GM18873 (cell line): Measurements from ENCODE around the gene FNDC3B.
"Not testable (repeated sequence)": the region's sequence is repeated elsewhere in the genome, so short reads cannot be mapped to it uniquely, and the experiment has no call there.

Experiments
- ATAC-seq: cut with Tn5 transposase; IDR thresholded peaks from one replicate; pipeline ENCODE4 v1.9.1; 2021; ENCODE audit warnings: mild to moderate bottlenecking, moderate library complexity, moderate number of reproducible peaks; ENCODE audit not compliant: unreplicated experiment, low FRiP score

Gene FNDC3B

GRCh38 chr3:172039436-172040077 lies at the start of gene FNDC3B:
TSS of gene FNDC3B (plus strand) at chr3:172039578. CDS start at chr3:172112480, 72,902 bp downstream.
- ATAC-seq, result peak; percentile 60

GRCh38 chr3:171990239-171990638 lies 49.1 kb upstream of the FNDC3B start:
- ATAC-seq, result not testable (repeated sequence)

DNA sequence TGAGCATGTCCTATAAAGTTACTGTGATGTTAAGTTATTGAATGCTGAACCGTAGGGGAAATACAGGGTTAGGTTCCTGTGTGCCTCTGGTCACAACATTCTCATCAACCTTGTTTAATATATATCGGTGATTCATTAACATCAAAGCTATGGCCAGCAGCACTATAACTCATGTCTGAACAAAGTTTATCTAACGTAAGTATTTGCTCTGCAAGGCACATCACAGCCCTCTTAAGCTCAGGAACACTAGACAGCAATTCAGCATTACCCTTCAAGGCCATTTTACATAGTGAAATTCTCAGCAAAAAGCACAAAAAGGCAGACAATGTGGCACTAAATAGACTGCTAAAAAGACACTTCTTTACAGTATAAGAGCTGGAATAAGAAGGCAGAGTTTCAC lies 48.2 kb upstream of the FNDC3B start:
- no peak for ATAC-seq

GRCh38 chr3:171994646-171995428 lies 44.5 kb upstream of the FNDC3B start:
- ATAC-seq, result no peak

DNA sequence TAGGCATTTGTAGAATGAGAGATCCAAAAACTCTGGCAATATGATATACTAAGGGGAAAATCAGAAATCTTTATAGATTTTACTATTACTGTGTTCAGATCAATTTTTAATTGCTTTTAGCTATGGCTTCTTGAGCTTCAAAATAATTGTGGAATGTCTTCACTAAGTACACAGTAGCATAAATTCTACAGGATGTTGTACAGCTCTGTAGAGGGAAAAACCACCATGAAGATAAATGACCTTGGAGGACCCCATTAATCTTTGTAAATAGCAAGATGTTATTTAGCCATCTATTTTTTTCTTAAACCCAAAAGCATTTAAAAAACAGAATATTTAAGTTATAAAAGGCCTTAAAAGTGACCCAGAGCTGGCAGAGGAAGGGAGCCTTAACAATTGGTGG lies 43.9 kb upstream of the FNDC3B start:
- no peak for ATAC-seq

GRCh38 chr3:171996178-171996817 lies 43.1 kb upstream of the FNDC3B start:
- no peak for ATAC-seq

DNA sequence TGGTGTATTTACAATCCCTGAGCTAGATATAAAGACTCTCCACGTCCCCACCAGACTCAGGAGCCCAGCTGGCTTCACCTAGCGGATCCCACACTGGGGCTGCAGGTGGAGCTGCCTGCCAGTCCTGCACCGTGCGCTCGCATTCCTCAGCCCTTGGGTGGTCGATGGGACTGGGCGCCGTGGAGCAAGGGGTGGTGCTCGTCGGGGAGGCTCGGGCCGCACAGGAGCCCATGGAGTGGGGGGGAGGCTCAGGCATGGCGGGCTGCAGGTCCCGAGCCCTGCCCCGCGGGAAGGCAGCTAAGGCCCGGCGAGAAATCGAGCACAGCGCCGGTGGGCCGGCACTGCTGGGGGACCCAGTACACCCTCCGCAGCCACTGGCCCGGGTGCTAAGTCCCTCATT lies 40.6 kb upstream of the FNDC3B start:
- not testable (repeated sequence) for ATAC-seq

DNA sequence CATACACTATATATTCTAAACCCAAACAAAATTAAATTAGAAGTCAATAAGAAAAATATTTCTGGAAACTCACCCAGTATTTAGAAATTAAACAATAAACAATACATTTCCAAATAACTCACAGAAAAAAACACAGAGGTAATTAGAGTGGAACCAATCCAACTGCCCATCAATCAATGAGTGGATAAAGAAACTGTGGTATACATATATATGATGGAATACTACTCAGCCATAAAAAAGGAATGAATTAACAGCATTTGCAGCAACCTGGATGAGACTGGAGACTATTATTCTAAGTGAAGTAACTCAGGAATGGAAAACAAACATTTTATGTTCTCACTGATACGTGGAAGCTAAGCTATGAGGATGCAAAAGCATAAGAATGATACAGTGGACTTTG lies 37.8 kb upstream of the FNDC3B start:
- not testable (repeated sequence) for ATAC-seq

GRCh38 chr3:172002512-172003078 lies 36.8 kb upstream of the FNDC3B start:
- ATAC-seq, result no peak

DNA sequence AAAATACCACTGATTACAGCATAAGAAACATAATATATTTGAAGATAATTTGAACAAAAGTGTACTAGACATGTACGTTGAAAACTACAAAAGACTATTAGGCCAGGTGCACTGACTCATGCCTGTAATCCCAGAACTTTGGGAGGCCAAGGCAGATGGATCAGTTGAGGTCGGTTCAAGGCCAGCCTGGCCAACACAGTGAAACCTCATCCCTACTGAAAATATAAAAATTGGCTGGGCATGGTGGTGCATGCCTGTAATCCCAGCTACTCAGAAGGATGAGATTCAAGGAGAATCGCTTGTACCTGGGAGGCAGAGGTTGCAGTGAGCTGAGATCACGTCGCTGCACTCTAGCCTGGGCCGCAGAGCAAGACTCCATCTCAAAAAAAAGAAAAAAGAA lies 36.2 kb upstream of the FNDC3B start:
- ATAC-seq, result no peak

- no peak for ATAC-seq
Observed at GRCh38 chr3:172007065-172007370, 32.4 kb upstream of the FNDC3B start.

DNA sequence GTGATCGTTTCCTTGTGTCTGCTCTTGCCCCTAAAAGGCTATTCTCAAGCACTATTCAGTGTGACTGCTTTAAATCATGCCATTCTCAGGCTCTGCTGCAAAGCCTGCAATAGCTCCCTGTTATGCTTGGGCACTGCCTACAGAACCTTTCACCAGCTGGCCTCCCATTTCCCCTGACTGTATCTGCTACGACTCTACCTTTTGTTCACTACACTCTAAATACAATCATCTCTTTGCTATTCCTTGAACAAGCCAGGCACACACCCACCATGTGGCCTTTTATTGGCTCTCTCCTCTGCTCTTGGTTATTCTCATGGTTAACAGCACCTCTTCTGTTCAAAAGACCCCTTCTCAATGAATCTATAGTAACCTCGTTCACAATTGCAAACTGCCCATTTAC lies 29.6 kb upstream of the FNDC3B start:
- no peak for ATAC-seq

DNA sequence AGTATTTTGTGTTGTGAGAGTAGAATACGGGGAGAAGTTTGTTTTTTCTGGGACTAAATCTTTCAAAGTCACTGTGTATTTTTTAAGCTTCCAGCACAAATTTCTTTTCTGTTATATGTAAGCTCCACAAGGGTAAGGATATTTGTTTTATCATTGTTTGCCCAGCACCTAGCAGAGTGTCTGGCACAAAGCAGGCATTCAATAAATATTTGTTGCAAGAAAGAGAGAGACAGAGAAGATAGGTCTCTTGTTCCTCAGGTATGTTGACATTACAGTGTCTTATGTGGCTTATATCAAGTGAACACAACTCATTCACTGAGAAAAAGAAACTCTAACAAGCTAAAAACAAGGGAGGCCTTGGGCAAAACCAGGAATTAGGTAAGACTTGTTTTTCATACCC lies 26.6 kb upstream of the FNDC3B start:
- no peak for ATAC-seq

- ATAC-seq, result no peak
Observed at GRCh38 chr3:172014145-172014544, 25.2 kb upstream of the FNDC3B start.

- ATAC-seq, result no peak
Observed at GRCh38 chr3:172018364-172018763, 21.0 kb upstream of the FNDC3B start.

- no peak for ATAC-seq
Observed at GRCh38 chr3:172020763-172021162, 18.6 kb upstream of the FNDC3B start.

GRCh38 chr3:172021164-172021563 lies 18.2 kb upstream of the FNDC3B start:
- no peak for ATAC-seq

GRCh38 chr3:172021859-172022258 lies 17.5 kb upstream of the FNDC3B start:
- no peak for ATAC-seq

DNA sequence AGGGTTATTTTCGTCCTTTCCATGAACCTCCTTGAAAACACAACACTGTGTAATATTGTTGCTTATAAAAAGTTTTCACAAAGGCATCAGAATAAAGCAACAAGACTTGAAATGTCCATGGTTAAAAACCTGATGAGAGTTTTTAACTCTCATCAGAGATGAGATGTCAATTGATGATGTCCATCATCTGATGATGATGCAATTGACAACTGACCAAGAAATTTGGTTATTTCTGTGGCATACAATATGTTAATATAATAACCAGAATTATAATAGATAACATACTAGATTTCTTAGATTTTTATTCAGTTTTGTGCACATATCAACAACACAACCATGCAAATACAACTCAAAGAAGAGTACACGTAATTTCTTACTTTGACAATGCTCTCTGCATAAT lies 15.5 kb upstream of the FNDC3B start:
- ATAC-seq, result no peak

DNA sequence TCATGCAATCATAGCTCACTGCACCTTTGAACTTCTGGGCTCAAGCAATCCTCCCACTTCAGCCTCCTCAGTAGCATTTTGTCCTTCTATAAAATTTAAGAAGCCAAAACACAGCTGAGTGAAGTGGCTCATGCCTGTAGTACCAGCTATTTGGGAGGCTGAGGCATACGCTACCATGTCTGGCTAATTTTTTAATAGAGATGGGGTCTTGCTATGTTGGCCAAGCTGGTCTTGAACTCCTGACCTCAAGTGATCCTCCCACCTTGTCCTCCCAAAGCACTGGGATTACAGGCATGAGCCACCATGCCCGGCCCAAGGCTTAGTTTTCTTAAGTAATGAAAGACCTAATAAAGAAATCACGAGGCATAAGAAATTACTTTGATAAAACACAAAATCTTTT lies 14.7 kb upstream of the FNDC3B start:
- ATAC-seq, result no peak

DNA sequence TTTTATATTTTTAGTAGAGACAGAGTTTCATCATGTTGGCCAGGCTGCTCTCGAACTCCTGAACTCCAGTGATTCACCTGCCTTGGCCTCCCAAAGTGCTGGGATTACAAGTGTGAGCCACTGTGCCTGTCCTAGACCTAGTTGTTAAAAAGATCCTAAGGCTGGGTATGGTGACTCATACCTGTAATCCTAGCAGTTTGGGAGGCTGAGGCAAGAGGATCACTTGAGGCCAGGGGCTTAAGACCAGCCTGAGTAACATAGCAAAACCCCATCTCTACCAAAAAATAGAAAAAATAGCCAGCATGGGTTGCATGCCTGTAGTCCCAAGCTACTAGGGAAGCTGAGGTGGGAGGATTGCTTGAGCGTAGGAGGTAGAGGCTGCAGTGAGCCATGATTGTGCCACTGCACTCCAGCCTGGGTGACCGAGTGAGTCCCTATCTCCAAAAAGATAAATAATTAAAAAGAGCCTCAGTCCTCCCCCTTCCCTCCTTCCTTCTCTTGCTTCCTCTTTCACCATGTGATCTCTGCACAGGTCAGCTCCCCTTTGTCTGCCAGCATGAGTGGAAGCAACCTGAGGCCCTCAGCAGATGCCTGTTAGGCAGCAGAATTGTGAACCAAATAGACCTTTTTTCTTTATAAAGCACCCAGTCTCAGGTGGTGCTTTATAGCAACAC lies 9.8 kb upstream of the FNDC3B start:
- no peak for ATAC-seq
